Psoas muscle (tissue), 8 donors: ENCODE data around the gene UNC5B. TPM values are rescaled to one million over a fixed set of nuclear protein-coding genes. Genes with fewer than 3 reads are reported as not detected.

Source experiments
- ATAC-seq, 4 donors: fragments of 200-7000 bp; cut with Tn5 transposase; one replicate each; pipeline ENCODE4 v1.9.1; 2020; ENCODE audit warnings: moderate library complexity in 3 of 4, mild to moderate bottlenecking in 2 of 4
- DNase-seq, 2 donors: peaks; one replicate each; pipeline ENCODE4 v3.0.0-alpha.2; 2020
- H3K27ac ChIP-seq: fragments of 200-600 bp; one replicate; pipeline ENCODE4 v1.8.0; 2022
- H3K27me3 ChIP-seq, 3 donors: fragments of 200-600 bp in 1 of 3; one replicate each; pipeline versions ENCODE4 v1.6.1 to v1.8.0; 2013 to 2022; ENCODE audit warnings: low read length in 2 of 3, mild to moderate bottlenecking in 2 of 3, moderate library complexity in 1 of 3; ENCODE audit not compliant: insufficient read depth in 3 of 3
- H3K36me3 ChIP-seq, 2 donors: fragments of 200-600 bp in 1 of 2; one replicate each; pipeline versions ENCODE4 v1.6.1 to v1.8.0; 2013 to 2022; ENCODE audit warnings: low read depth in 1 of 2, mild to moderate bottlenecking in 1 of 2, moderate library complexity in 1 of 2; ENCODE audit not compliant: insufficient read depth in 1 of 2
- H3K4me1 ChIP-seq: fragments of 200-600 bp; one replicate; pipeline ENCODE4 v1.8.0; 2022
- H3K4me3 ChIP-seq: fragments of 200-600 bp; one replicate; pipeline ENCODE4 v1.8.0; 2022; ENCODE audit warnings: mild to moderate bottlenecking
- H3K9me3 ChIP-seq: fragments of 200-600 bp; one replicate; pipeline ENCODE4 v1.8.0; 2022
- WGBS, 3 donors: extraction: QIAGEN DNeasy Blood & Tissue Kit; methylation state at CpG; one replicate each; pipeline versions ENCODE4 v1.1.6 to v1.1.7; 2013; 5-methylcytosine and 5-hydroxymethylcytosine counted together
- intact Hi-C, 2 donors: fragments of 100-400 bp; cut with DNase I; formaldehyde crosslinking; loops; one replicate each; pipeline versions ENCODE4 v1.11.0 to v1.14.2; 2022
- polyA plus RNA-seq, 3 donors: library from polyadenylated mRNA; stranded (reverse); fragments of 200-250 nt; gene quantifications; one replicate each; pipeline ENCODE4 v1.2.3, GENCODE V29; 2013
- total RNA-seq, 4 donors: library from RNA; stranded (reverse); fragmentation: NEBNext Ultra II Directional in 2 of 4; extraction: Animal tissue kit (Norgen Biotek cat#: 25700) in 2 of 4; gene quantifications; one replicate each; pipeline versions ENCODE4 v1.2.1 to v1.2.4, GENCODE V29; 2021 to 2023
- TF ChIP-seq, protein P1 (sequence below): fragments of 200-600 bp; IDR thresholded peaks from one replicate; pipeline ENCODE4 v1.8.0; 2022; ENCODE audit warnings: antibody characterized with exemption
- donor health status: healthy with polysubstance abuse.
- donor health status: DM: no; HTN: no; CAD: no; lungs with moderate emphysema.
- donor health status: Bipolar disorder and iron deficiency.
- donor health status: healthy.
- donor health status: DM: yes; HTN: yes; CAD: no.
- donor health status: DM: no; HTN: no; CAD: no.
- donor health status: DM: no; HTN: no; CAD: no.
- donor health status: DM: yes; HTN: yes; CAD: no.

Gene UNC5B
- total and polyA plus RNA-seq, 7 donors: 0.65 to 5.7 (median 1.3) TPM

DNA sequence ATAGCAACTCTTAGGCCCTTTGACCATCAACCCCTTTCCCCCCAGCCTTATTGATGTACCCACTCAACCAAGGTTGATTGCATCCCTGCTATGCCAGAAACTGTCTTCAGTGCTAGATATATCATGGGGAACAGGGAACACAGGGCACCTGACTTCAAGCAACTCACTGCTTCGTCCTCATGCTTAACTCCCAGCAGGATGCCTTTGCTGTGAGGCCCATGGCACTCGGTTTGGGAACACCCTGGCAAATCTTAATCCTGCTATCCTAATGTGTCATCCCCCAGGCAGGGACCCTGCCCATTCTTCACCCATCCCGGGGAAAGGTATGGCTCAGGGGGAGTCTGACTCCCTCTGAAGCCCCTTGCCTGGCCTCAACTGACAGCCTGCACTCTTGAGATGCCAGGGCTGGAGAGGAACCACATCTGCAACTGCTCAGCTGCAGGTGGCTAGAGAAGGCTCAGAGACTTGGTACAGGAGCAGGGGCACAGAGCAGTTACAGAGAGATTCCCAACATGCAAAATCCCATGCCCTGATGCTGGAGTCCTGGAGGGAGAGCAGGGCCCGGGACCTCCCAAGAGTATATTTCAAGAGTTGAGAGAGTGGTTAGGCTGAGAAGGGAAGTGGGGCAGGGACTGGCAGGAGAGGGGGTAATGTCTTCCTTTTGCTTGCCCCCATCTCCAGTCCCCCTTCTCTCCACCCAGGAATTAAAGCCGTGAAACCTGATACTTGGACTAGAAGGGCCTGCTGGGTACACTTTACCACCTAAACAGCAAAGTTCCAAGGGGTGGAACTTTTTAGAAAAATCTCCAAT is 2.4 kb upstream of the UNC5B start:
- H3K27me3 ChIP-seq: peaks cover 0 to 2% (median 0%) of the 10 kb centered on the region in 3 donors
- no peak for ATAC-seq
- no peak overlapping the region for H3K27ac ChIP-seq
- no peak overlapping the region for H3K4me3 ChIP-seq
- no peaks in the 10 kb centered on the region for H3K36me3 ChIP-seq
- DNase-seq: no peak
- TF ChIP-seq, protein P1, sequence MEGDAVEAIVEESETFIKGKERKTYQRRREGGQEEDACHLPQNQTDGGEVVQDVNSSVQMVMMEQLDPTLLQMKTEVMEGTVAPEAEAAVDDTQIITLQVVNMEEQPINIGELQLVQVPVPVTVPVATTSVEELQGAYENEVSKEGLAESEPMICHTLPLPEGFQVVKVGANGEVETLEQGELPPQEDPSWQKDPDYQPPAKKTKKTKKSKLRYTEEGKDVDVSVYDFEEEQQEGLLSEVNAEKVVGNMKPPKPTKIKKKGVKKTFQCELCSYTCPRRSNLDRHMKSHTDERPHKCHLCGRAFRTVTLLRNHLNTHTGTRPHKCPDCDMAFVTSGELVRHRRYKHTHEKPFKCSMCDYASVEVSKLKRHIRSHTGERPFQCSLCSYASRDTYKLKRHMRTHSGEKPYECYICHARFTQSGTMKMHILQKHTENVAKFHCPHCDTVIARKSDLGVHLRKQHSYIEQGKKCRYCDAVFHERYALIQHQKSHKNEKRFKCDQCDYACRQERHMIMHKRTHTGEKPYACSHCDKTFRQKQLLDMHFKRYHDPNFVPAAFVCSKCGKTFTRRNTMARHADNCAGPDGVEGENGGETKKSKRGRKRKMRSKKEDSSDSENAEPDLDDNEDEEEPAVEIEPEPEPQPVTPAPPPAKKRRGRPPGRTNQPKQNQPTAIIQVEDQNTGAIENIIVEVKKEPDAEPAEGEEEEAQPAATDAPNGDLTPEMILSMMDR: no peak
- intact Hi-C loops: loop anchor here (1.0 to 5.0 kb wide), 6 partner anchors 57 to 303 kb away; no protein-coding TSS in a partner anchor
- WGBS, 3 donors: 58 to 77% (median 71%) methylated on average over 5 of the region's 5 CpGs
- H3K9me3 ChIP-seq: no peaks in the 10 kb centered on the region
- peaks cover 4% of the 10 kb centered on the region for H3K4me1 ChIP-seq

DNA sequence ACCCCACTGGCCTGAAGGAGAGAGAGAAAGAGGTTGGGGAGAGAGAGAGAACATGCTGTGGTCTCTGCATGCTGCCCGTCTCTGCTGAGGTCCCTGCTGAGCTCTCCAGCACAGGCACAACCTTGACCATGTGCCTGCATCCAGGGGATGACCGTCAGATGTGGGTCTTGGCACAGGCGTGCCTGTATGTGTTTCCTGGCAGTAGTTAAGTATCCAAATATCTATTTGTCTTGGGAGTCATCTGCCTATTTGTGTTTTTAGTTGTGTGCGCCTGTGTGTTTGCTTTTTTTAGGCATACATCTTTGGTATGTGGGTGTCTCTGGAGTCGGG is 1.9 kb upstream of the UNC5B start:
- intact Hi-C loops: loop anchor here (2.0 to 5.0 kb wide), 3 partner anchors 56 to 72 kb away; no protein-coding TSS in a partner anchor
- 52 to 65% (median 54%) methylated on average over 5 of the region's 5 CpGs for WGBS, 3 donors
- peaks cover 0 to 2% (median 0%) of the 10 kb centered on the region in 3 donors for H3K27me3 ChIP-seq

DNA sequence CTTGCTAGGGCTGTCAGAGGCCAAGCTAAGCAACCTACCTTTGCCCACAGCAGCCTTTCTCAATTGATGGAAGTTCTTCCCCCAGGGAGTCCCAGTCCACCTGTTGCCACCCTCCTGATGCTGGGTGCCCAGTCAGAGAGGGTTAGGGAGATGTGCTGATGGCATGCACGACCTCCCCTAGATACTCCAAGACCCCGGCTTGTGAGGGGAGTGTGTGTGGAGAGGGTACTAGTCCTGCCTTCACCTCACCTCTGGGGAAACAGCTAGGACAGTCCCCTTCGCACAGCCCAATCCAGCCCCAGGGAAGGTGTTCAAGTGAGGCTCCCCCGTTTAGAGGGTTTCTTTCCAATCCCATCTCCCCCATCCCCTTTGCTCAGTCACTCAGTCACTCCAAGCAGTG is 1.3 kb upstream of the UNC5B start:
- Histone ChIP-seq H3K27ac (no peak overlapping the region), H3K36me3 (no peaks in the 10 kb centered on the region), H3K4me1 (peaks cover 4% of the 10 kb centered on the region), H3K27me3 (peaks cover 0 to 2% (median 0%) of the 10 kb centered on the region in 3 donors), H3K4me3 (no peak overlapping the region), H3K9me3 (no peaks in the 10 kb centered on the region)
- 63 to 70% (median 66%) methylated on average over 4 of the region's 4 CpGs for WGBS, 3 donors
- intact Hi-C loops: loop anchor here (2.0 to 5.0 kb wide), 3 partner anchors 56 to 71 kb away; no protein-coding TSS in a partner anchor
- ATAC-seq: no peak
- DNase-seq: no peak
- TF ChIP-seq, protein P1: no peak

More for the DNA sequence above, 1.9 kb upstream of the UNC5B start:
- no peaks in the 10 kb centered on the region for H3K36me3 ChIP-seq
- DNase-seq (no peak), ATAC-seq (no peak)
- H3K4me3 ChIP-seq: no peak overlapping the region
- TF ChIP-seq, protein P1: no peak
- no peaks in the 10 kb centered on the region for H3K9me3 ChIP-seq
- peaks cover 4% of the 10 kb centered on the region for H3K4me1 ChIP-seq
- no peak overlapping the region for H3K27ac ChIP-seq

DNA sequence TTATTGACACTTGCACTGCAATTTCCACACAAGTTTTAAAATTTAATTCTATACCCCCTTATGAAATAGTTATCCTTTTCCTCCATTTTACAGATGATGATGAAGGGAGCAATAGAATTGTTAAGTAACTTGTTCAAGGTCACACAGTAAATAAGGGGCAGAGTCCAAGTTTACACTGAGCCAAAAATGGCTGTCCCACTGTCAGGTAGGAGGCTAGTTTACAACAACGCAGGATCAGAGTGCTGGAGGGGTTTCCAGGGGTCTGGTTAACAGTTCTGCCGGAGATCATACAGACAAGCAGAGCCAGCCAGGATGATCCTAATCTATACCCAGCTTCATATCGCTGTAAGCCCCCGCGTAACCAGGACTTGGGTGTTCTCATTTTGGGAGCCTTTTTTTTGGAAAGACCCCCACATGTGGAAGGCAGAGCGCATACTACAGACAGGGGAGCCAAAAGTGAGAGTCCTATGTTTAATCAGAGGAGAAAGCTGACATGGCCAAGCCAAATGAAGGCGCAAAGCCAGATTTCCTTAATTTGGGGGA is 524 bp upstream of the UNC5B start:
- WGBS, 3 donors: 4 to 6% (median 5%) methylated on average over 7 of the region's 7 CpGs
- no peaks in the 10 kb centered on the region for H3K9me3 ChIP-seq
- ATAC-seq: peak in 1 of 4 donors; percentile 1
- peaks cover 9% of the 10 kb centered on the region for H3K4me1 ChIP-seq
- DNase-seq: no peak
- H3K27ac ChIP-seq: peak overlapping the region; percentile 47
- intact Hi-C loops: loop anchor here (2.0 to 5.0 kb wide), 3 partner anchors 55 to 70 kb away; no protein-coding TSS in a partner anchor
- H3K27me3 ChIP-seq: peaks cover 0 to 2% (median 0%) of the 10 kb centered on the region in 3 donors
- peak overlapping the region; percentile 84 for H3K4me3 ChIP-seq
- TF ChIP-seq, protein P1: no peak
- no peaks in the 10 kb centered on the region for H3K36me3 ChIP-seq
